ENCODE results near the gene GALNT1. TPM values are rescaled to one million over a fixed set of nuclear protein-coding genes. Genes with fewer than 3 reads are reported as not detected.

Gene GALNT1
- total RNA-seq, 1 donor from 2014 or later, result 95.4 TPM

GRCh38 chr18:35662293-35663062, 80.9 kb downstream of the GALNT1 start:
- DNase-seq (ENCODE audit: low read depth), result no peak

- peak; percentile 11 for DNase-seq (ENCODE audit: low read depth)
Measured at GRCh38 chr18:35671966-35672603, 90.5 kb downstream of the GALNT1 start.

DNA sequence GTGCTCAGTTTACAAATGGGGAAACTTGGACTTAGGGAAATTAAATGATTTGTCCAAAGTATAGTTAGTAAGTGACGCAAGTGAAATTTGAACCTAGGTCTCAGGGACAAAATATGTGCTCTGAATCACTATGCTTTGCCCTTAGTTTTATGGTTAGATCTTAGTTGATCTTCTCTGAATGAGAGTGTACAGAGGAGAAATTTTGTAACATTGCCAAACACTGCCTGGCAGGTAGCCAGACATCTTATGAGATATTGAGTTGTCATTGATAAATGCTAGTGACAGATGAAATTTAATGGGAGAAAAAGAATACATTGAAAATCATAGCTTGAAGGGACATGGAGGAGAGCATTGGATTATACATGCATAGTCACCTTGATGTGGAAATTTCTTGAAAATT, 91.4 kb downstream of the GALNT1 start:
- DNase-seq (ENCODE audit: low read depth), result peak; percentile 23

GRCh38 chr18:35673682-35674081, 92.1 kb downstream of the GALNT1 start:
- no peak for DNase-seq (ENCODE audit: low read depth)

GRCh38 chr18:35680139-35680551, 98.6 kb downstream of the GALNT1 start:
- no peak for DNase-seq (ENCODE audit: low read depth)

- DNase-seq (ENCODE audit: low read depth), result no peak
Measured at GRCh38 chr18:35682281-35682867, 100.8 kb downstream of the GALNT1 start.

DNA sequence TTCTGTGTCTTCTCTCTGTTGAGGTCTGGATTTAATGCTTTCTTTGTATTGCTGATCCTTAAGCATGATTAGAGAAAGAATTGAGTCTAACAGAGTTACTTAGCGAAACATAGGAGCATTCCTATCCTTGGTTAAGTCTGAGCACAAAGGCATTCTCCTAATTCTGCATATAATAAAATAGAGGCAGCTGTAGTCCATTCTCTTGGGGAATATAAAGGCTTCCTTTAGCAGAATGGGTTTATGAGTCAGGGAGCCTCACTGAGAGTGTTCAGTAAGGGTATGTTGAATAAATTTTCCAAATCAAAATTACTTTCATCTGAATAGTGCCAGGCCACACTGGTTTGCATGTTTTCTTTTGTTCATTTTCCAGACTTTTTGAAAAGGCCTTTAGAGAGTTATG, 101.5 kb downstream of the GALNT1 start:
- peak; percentile 46 for DNase-seq (ENCODE audit: low read depth)

- no peak for DNase-seq (ENCODE audit: low read depth)
Measured at GRCh38 chr18:35688757-35689156, 107.2 kb downstream of the GALNT1 start.

GRCh38 chr18:35689728-35690127, 108.2 kb downstream of the GALNT1 start:
- DNase-seq (ENCODE audit: low read depth), result no peak

DNA sequence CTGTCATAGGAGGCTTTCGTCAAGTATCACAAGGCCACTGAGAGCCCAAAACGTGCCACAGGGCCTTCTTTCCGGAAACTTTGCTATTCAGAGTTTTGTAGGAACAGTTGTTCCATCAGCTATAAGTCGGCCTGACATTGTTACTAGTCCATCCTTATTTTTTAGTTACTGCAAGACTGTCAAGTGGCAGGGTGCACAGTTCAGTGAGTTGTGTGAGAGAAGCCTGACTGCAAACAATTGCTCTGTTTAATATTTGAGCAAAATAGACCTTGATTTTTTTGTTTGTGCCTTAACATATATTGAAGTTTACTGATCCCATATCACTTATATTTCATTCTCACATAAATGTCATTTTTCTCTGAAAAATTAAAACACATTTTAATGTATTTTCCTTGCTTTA, 110.1 kb downstream of the GALNT1 start:
- DNase-seq (ENCODE audit: low read depth), result no peak

DNA sequence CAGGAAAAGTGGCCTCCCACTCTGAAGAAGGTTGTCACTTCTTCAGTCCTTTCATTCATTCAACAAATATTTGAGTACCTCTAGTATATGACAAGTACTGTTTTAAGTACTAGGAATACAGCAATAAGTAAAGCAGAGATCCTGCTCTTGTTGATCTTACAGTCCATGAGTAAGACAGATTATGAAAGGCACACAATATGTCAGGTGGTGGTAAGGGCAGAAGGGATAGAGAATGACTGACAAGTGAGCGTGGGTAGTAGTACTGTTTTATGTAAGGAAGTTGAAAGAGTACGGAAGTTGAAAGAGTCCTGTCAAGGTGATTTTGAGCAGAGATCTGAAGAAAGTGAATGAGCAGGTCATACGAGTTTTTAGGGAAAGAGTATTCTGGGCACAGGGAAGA, 111.3 kb downstream of the GALNT1 start:
- no peak for DNase-seq (ENCODE audit: low read depth)

- DNase-seq (ENCODE audit: low read depth), result no peak
Measured at GRCh38 chr18:35693829-35694228, 112.3 kb downstream of the GALNT1 start.

GRCh38 chr18:35694808-35695207, 113.3 kb downstream of the GALNT1 start:
- DNase-seq (ENCODE audit: low read depth), result no peak

DNA sequence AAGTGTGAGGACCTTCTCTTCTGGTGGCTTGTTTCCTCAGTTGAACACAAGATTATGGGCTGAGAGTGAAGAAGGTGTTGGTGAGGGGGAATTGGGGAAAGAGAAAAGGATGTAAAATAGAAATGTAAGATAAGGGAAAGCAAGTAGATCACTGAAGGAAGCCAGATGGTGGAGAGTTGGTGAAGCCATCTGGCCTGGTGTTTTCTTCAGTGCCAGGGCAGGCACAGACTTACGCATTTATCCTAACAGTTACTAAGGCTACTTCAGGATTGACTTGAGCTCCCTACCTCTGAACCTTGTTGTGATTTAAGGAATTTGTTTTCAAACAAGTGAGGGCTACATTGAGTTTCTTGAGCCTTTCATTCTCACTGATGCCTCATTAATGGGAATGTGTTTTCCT, 113.8 kb downstream of the GALNT1 start:
- DNase-seq (ENCODE audit: low read depth), result no peak

GRCh38 chr18:35695803-35696202, 114.3 kb downstream of the GALNT1 start:
- DNase-seq (ENCODE audit: low read depth), result no peak

DNA sequence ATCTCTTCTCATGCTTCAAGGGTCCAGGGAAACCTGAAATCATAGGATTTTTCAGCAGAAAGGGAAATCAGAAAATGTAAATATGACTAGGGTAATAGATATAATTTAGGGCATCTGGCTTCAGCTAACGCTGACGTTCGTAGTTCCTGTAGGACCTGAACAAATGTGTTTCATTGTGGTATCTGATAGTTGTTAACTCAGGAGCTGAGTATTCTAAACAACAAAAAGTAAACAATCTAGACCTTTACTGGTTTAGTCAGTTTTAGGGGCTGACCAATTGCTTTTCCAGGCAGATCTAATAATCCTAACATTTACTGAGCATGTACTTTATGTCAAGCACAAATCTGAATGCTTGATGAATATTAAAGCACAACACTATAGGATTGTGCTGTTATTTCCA, 114.8 kb downstream of the GALNT1 start:
- no peak for DNase-seq (ENCODE audit: low read depth)

- DNase-seq (ENCODE audit: low read depth), result no peak
Measured at GRCh38 chr18:35697869-35698268, 116.3 kb downstream of the GALNT1 start.

GRCh38 chr18:35703043-35703688, 121.6 kb downstream of the GALNT1 start:
- DNase-seq (ENCODE audit: low read depth), result no peak

- no peak for DNase-seq (ENCODE audit: low read depth)
Measured at GRCh38 chr18:35705988-35706387, 124.4 kb downstream of the GALNT1 start.

DNA sequence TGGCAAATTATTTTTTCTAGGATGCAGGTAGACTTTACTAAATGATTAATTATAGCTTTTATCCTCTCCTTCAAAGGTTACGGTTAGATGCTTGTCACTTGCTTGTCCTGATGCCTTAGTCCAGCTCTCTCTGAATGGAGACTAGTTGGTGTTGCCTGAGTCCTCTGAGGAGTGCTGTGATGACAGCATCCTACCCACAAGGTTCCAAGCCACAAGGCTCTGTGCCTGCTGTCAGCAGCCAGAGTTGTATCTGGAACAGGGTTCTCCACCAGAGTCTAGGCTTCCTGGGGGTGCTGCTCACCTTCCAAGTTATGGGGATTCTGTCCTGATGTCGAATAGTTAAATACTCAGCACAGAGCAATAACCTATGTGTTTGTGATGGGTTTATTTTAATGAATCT, 125.7 kb downstream of the GALNT1 start:
- DNase-seq (ENCODE audit: low read depth), result peak; percentile 27

DNA sequence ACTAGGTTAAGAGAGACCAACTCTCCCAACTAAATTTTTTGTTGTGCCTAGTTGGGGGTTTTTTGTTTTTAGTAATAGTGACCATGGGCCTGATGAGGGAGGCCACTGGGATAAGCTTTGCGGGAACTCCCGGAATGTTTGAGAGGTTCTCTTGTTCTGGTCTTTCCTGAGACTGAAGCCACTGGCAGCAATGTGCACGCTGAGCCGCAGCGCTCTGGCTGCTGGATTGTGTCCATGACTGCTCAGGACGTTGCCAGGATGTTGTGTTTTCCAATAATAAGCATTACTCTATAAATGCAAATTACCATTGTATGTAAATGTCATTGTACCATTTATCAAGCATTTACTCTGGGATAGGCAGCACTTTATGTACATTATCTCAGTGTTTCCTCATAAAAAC, 126.1 kb downstream of the GALNT1 start:
- DNase-seq (ENCODE audit: low read depth), result no peak

DNA sequence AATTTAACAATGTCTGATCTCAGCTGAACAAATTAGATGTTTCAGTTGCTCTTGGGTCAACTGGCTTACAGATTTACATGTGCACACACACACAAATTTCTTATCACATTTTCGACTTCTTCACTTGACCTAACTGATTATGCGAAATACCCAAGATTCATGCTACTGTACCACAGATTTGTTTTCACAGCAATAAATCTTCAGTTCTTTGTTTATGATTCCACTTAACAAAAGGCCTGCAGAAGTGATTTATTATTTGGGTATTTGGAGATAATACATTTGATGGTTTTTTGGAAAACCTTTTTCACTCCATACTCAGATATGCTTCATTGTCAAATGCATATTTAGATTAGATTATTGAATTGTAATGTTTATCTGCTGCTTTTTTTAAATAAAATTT, 129.0 kb downstream of the GALNT1 start:
- DNase-seq (ENCODE audit: low read depth), result no peak

All from myocyte (in vitro differentiated cells).